K562 (cell line): ENCODE measurements around the gene SELENOM. TPM values are rescaled to one million over a fixed set of nuclear protein-coding genes. Genes with fewer than 3 reads are reported as not detected.
A peak's percentile ranks its signal among the peaks of the same experiment; 100 is the strongest.

Experiments
- ATAC-seq: fragments of 200-7000 bp; cut with Tn5 transposase; 3 replicates; pipeline ENCODE4 v1.9.1; 2020; ENCODE audit warnings: moderate library complexity
- BruUV-seq: library from RNA; stranded (reverse); fragments of 400-500 nt; replicated peaks from 2 replicates; lab custom pipeline; 2021; lab: Mats Ljungman, UMichigan
- CTCF ChIA-PET: fragments of 300-600 bp; formaldehyde crosslinking; extraction: SDS; loops from one replicate; lab custom pipeline; 2021; ENCODE audit warnings: low intra/inter-chr PET ratio; lab: Yijun Ruan, JAX
- POLR2A ChIA-PET: fragments of 300-600, 350-650 bp; sonication (Branson Sonifier 250); formaldehyde crosslinking; extraction: SDS; loops from one replicate; lab custom pipeline; 2021; ENCODE audit warnings: antibody characterized with exemption, inconsistent platforms; lab: Yijun Ruan, JAX
- DNase-seq, 4 experiments: peaks; one replicate each; pipeline versions ENCODE4 v3.0.0 to v3.0.0-alpha.2; 2011 to 2018; ENCODE audit warnings: low spot score in 3 of 4, mixed read lengths in 3 of 4; ENCODE audit errors: extremely low read depth in 1 of 4
- FAIRE-seq: peaks from 2 replicates; lab custom pipeline; 2011; peaks lifted over from hg19 to GRCh38; lab: Jason Lieb, UNC
- H2AFZ ChIP-seq: 2 replicates; pipeline ENCODE4 v1.6.0; 2011; ENCODE audit warnings: low read depth, low read length, control low read depth, inconsistent platforms
- H3K27ac ChIP-seq: fragments of 200-600 bp; 3 replicates; pipeline ENCODE4 v1.8.0; 2011; ENCODE audit warnings: low read depth, mild to moderate bottlenecking, control low read depth, inconsistent platforms, low read length, moderate library complexity, mixed read lengths; ENCODE audit errors: extremely low read depth
- H3K27me3 ChIP-seq, 2 experiments: fragments of 300-600 bp in 1 of 2; 2 replicates in 1 of 2; 3 replicates in 1 of 2; pipeline versions ENCODE4 v1.6.0 to v1.8.0; 2011; ENCODE audit warnings: inconsistent platforms in 2 of 2, low read length in 2 of 2, mild to moderate bottlenecking in 1 of 2, mixed read lengths in 1 of 2, moderate library complexity in 1 of 2; ENCODE audit not compliant: control insufficient read depth in 2 of 2, insufficient read depth in 2 of 2
- H3K36me3 ChIP-seq: fragments of 300-600 bp; 3 replicates; pipeline ENCODE4 v1.8.0; 2011; ENCODE audit warnings: mild to moderate bottlenecking, low read length, inconsistent platforms; ENCODE audit not compliant: control insufficient read depth, insufficient read depth
- H3K4me1 ChIP-seq, 2 experiments: fragments of 200-600 bp in 1 of 2; replicated peaks in 1 of 2; 2 replicates in 1 of 2; 3 replicates in 1 of 2; pipeline versions ENCODE4 v1.5.1 to v1.8.0; 2011; ENCODE audit warnings: inconsistent platforms in 2 of 2, low read length in 2 of 2, mild to moderate bottlenecking in 1 of 2, mixed read lengths in 1 of 2, moderate library complexity in 1 of 2; ENCODE audit not compliant: control insufficient read depth in 2 of 2, insufficient read depth in 2 of 2
- H3K4me2 ChIP-seq: 2 replicates; pipeline ENCODE4 v1.6.1; 2011; ENCODE audit warnings: low read length, control low read depth, inconsistent platforms, mixed read lengths; ENCODE audit not compliant: insufficient read depth
- H3K4me3 ChIP-seq: fragments of 200-600 bp; sonication (generic), shearing (Covaris generic); 2 replicates; pipeline ENCODE4 v1.5.1; 2016; ENCODE audit warnings: control low read depth, inconsistent platforms
- H3K79me2 ChIP-seq: fragments of 200-600 bp; 3 replicates; pipeline ENCODE4 v1.8.0; 2011; ENCODE audit warnings: low read length, inconsistent platforms; ENCODE audit not compliant: control insufficient read depth, insufficient read depth
- H3K9ac ChIP-seq, 2 experiments: 2 replicates each; pipeline versions ENCODE4 v1.6.0 to v1.6.1; 2011; ENCODE audit warnings: low read depth in 2 of 2, low read length in 2 of 2, control low read depth in 1 of 2, inconsistent platforms in 1 of 2, mild to moderate bottlenecking in 1 of 2, mixed read lengths in 1 of 2; ENCODE audit not compliant: insufficient read depth in 1 of 2
- H3K9me1 ChIP-seq: one replicate; pipeline ENCODE4 v1.6.0; 2011; ENCODE audit warnings: inconsistent platforms, mild to moderate bottlenecking, low read length, moderate library complexity; ENCODE audit not compliant: control insufficient read depth, insufficient read depth
- H3K9me3 ChIP-seq: replicated peaks from 2 replicates; pipeline ENCODE4 v1.5.1; 2011; ENCODE audit warnings: low read depth, low read length, inconsistent platforms; ENCODE audit not compliant: control insufficient read depth, insufficient read depth
- H4K20me1 ChIP-seq: replicated peaks from 2 replicates; pipeline ENCODE4 v1.6.1; 2011; ENCODE audit warnings: low read length, inconsistent platforms, mixed read lengths; ENCODE audit not compliant: control insufficient read depth, insufficient read depth
- ARHGAP35 ChIP-seq: fragments of 450-650 bp; IDR thresholded peaks from 2 replicates; pipeline ENCODE4 v1.6.1; 2018; ENCODE audit not compliant: partially characterized antibody
- NFATC3 ChIP-seq: fragments of 450-650 bp; IDR thresholded peaks from 2 replicates; pipeline ENCODE4 v1.6.1; 2017; ENCODE audit warnings: mild to moderate bottlenecking
- PKNOX1 ChIP-seq: fragments of 450-650 bp; IDR thresholded peaks from 2 replicates; pipeline ENCODE4 v1.6.1; 2016
- POLR2G ChIP-seq: fragments of 200-400 bp; formaldehyde crosslinking; IDR thresholded peaks from 2 replicates; pipeline ENCODE4 v1.6.1; 2017; ENCODE audit warnings: low read depth, mild to moderate bottlenecking, antibody characterized with exemption, low read length, moderate library complexity
- SRSF7 ChIP-seq: fragments of 200-400 bp; formaldehyde crosslinking; optimal IDR thresholded peaks from 2 replicates; pipeline ENCODE3; 2017; ENCODE audit warnings: mild to moderate bottlenecking, low read depth, low read length
- ZNF324 ChIP-seq: fragments of 250-450 bp; sonication (Bioruptor Pico); IDR thresholded peaks from 2 replicates; pipeline ENCODE4 v1.4.0; 2020; ENCODE audit warnings: mild to moderate bottlenecking
- WGBS: fragments of 100-300 bp; shearing (Covaris generic); methylation state at CpG from one replicate; pipeline ENCODE4 v1.1.6; 2016; ENCODE audit warnings: low coverage, mixed read lengths; ENCODE audit not compliant: insufficient coverage; ENCODE audit errors: missing lambda C conversion rate; 5-methylcytosine and 5-hydroxymethylcytosine counted together
- in situ Hi-C: fragments of 300-500 bp; cut with MboI; formaldehyde crosslinking; loops from 4 replicates; pipeline ENCODE4 v1.15.0; 2018; ENCODE audit warnings: inconsistent platforms, mixed read lengths
- intact Hi-C: fragments of 100-400 bp; cut with micrococcal nuclease; formaldehyde crosslinking; loops from 2 replicates; pipeline ENCODE4 v1.14.2; 2022
- polyA plus RNA-seq, 8 experiments: library from polyadenylated mRNA; depleted of rRNA in 4 of 8; stranded (reverse) in 5 of 8; unstranded in 3 of 8; fragments of >200 nt; fragmentation: Nextera tagmentation in 2 of 8; fragmentation: Illumina TruSeq in 1 of 8; extraction: Ambion mirVana in 2 of 8; extraction: Trizol in 1 of 8; gene quantifications; 2 replicates each; pipeline versions ENCODE4 v1.2.1 to v1.2.3, GENCODE V29; 2011 to 2014; ENCODE audit warnings: inconsistent platforms in 1 of 8, missing spikeins in 1 of 8
- total RNA-seq, 7 experiments: library from RNA; depleted of rRNA in 6 of 7; stranded (reverse); fragments of >200 nt in 6 of 7; fragmentation: Illumina TruSeq in 2 of 7; extraction: Trizol in 2 of 7; gene quantifications; 2 replicates each; pipeline versions ENCODE4 v1.2.1 to v1.2.3, GENCODE V29; 2011 to 2021; ENCODE audit warnings: low replicate concordance in 1 of 7
- TF ChIP-seq, protein P1 (sequence below): fragments of 250-450 bp; sonication (Bioruptor Pico); IDR thresholded peaks from 2 replicates; pipeline ENCODE4 v1.4.0; 2020; ENCODE audit warnings: mild to moderate bottlenecking

Gene SELENOM
- total and polyA plus RNA-seq, 9 of the 15 experiments (the other 6 are each of a cell fraction or from before 2014, with no cell fraction given), result 1.2 to 10.6 (median 3.7) TPM

DNA sequence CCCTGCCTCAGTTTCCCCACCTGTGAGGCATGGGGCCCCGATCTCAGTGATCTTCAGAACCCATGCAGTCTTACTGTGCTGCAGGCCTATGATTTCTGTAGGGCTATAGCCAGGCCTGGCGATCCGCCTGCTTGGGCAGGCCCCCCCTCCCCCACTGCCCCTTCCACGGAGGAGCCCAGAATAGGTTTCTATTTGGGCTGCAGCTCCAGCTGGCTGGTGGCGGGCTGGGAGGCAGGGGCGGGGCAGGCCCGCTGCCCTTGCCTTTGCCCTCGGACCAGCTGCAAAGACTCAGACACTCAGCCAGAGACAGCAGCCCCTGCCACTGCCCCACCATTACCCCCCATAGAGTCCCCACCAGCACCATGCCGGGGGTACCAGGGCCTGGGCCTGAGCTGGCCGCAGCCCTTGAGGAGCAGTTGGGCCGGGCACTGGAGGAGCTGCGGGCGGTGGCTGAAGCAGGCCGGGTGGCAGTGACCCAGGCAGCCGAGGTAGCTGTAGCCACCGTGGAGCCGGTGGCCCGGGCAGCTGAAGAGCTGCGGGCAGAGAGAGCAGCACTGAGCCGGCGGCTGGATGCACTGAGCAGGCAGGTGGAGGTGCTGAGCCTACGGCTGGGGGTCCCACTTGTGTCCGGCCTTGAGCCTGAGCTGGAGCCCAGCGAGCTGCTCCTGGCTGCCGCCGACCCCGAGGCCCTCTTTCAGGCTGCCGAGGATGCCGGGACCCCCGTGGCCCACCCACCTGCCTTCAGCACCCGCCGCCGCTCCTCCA is 14.1 kb downstream of the SELENOM start:
- DNase-seq, result no peak
- Histone ChIP-seq H3K4me2 (no peak overlapping the region), H3K4me1 (peaks cover 2 to 22% of the 10 kb centered on the region in 2 experiments; a peak in 2 of 5 replicates), H3K9ac (no peak overlapping the region), H3K79me2 (no peaks in the 10 kb centered on the region), H3K9me3 (no peaks in the 10 kb centered on the region), H3K27me3 (no peaks in the 10 kb centered on the region), H2AFZ (no peak overlapping the region), H3K4me3 (no peak overlapping the region), H3K36me3 (peaks cover 40% of the 10 kb centered on the region; the same call in 2 of the 3 replicates), H3K27ac (no peak overlapping the region), H3K9me1 (no peaks in the 10 kb centered on the region), H4K20me1 (no peaks in the 10 kb centered on the region)
- TF ChIP-seq ARHGAP35 (no peak), PKNOX1 (no peak), ZNF324 (no peak), SRSF7 (no peak), POLR2G (peak; percentile 34; the same call in 1 of the 2 replicates), NFATC3 (no peak)
- TF ChIP-seq, protein P1, sequence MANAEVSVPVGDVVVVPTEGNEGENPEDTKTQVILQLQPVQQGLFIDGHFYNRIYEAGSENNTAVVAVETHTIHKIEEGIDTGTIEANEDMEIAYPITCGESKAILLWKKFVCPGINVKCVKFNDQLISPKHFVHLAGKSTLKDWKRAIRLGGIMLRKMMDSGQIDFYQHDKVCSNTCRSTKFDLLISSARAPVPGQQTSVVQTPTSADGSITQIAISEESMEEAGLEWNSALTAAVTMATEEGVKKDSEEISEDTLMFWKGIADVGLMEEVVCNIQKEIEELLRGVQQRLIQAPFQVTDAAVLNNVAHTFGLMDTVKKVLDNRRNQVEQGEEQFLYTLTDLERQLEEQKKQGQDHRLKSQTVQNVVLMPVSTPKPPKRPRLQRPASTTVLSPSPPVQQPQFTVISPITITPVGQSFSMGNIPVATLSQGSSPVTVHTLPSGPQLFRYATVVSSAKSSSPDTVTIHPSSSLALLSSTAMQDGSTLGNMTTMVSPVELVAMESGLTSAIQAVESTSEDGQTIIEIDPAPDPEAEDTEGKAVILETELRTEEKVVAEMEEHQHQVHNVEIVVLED, result no peak
- no peak for ATAC-seq
- CTCF ChIA-PET, result no interaction called here
- in situ Hi-C loops (no loop called here), intact Hi-C loops (no loop called here)
- 96% methylated on average over 5 of the region's 33 CpGs for WGBS
- FAIRE-seq, result no peak
- POLR2A ChIA-PET, result interaction anchor here (0.6 to 2.0 kb wide), 4 partner anchors 9 to 126 kb away, joined by 3 to 6 read pairs (median 4); partner anchors contain the start of gene SELENOM
- no TSS peak for BruUV-seq
